Bladder microvascular endothelial cell (primary cell): ENCODE measurements around the gene CLEC4G. TPM values are rescaled to one million over a fixed set of nuclear protein-coding genes. Genes with fewer than 3 reads are reported as not detected.

Experiments used
- total RNA-seq: library from RNA; depleted of rRNA; stranded (reverse); fragments of >200 nt; gene quantifications from 2 replicates; pipeline ENCODE4 v1.2.3, GENCODE V29; 2014

The CLEC4G gene, protein sequence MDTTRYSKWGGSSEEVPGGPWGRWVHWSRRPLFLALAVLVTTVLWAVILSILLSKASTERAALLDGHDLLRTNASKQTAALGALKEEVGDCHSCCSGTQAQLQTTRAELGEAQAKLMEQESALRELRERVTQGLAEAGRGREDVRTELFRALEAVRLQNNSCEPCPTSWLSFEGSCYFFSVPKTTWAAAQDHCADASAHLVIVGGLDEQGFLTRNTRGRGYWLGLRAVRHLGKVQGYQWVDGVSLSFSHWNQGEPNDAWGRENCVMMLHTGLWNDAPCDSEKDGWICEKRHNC
- not detected in 2 replicates for total RNA-seq

DNA sequence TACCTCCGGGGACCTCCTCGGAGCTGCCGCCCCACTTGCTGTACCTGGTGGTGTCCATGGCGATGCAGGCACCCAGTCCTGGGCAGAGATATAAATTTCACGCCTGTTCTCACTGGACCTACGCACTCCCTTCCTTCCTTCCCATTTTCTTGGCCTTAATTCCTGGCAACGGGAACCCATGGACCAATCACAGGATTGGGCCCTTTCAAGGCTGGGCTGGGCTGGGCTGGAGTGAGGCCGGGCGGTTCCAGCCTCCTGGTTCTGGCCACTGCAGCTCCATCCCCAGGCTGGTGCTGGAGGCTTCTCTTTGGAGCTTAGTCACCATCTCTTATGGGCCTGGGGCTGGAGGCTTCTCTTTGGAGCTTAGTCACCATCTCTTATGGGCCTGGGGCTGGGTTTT is at the start of gene CLEC4G:
Gene CLEC4G, minus strand, starts transcription at position 66 of the 400 bp plus-strand sequence. Its CDS starts 8 bp downstream, at position 58.

DNA sequence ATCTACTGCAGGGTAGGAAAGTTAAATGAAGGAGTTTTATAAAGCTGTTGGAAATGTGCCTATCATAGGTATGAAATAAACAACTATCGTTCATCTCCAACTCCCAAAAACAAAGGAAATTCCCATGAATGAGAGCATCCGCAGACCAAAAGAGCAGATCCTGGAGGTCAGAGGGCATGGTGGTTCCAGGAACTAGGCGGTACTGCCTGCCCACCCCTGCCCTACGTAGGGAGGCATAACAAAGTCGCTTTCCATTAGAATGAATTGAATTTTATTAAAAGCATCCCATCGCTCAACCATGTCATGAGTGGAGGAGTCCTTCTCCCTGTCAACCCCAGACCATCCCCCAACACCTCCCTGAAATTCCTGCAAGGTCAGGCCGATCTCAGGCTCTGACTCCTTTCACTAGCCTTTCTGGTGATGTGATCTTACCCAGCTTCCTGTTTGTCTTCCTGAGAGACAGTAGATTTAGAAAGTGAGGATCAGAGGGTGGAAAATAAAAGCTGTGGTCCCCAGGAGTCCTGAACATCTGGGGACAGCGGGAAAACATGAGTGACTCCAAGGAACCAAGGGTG is 30.9 kb upstream of the CLEC4G start, which contains the start of gene CLEC4M:
Gene CLEC4M, plus strand, starts transcription at position 525 of the 575 bp plus-strand sequence. Its CDS starts 24 bp downstream, at position 549.

DNA sequence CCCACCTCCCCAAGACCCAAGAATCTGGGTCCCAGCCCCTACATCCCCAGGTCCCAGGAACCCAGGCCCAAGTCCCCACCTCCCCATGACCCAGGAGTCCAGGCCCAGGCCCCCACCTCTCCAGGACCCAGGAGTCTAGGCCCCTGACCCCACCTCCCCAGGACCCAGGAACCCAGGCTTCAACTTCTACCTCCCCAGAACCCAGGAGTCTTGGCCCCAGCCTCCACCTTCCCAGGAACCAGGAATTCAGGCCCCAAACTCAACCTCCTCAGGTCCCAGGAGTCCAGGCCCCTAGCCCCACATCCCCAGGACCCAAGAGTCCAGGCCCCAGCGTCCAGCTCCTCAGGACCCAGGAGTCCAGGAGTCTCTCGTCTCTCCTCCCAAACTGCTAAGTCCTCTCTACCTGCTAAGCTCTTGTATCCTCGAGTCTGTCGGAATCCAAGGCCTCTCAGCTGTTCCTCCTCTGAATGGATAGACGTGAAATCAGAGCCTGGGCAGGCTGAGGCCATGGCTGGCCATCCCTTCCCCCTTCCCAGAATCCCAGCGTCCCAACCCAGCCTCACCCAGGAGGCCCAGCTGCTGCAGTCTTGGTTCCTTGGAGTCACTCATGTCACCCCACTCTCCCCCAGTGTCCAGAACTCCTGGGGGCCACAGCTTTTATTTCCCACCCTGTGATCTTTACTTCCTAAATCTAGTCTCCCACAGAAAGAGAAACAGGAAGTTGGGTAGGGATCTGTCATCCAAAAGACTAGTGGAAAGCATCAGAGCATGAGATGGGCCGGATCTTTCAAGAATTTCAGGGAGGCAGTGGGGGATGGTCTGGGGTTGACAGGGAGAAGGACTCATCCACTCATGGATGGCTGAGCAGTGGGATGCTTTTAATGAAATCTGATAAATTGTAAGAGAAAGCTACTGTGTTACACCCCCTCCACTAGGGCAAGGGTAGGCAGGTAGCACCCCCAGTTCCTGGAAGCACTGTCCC is 15.3 kb upstream of the CLEC4G start, which contains the start of gene CD209:
Gene CD209, minus strand, starts transcription at position 632 of the 982 bp plus-strand sequence. Its CDS starts 23 bp downstream, at position 609.

DNA sequence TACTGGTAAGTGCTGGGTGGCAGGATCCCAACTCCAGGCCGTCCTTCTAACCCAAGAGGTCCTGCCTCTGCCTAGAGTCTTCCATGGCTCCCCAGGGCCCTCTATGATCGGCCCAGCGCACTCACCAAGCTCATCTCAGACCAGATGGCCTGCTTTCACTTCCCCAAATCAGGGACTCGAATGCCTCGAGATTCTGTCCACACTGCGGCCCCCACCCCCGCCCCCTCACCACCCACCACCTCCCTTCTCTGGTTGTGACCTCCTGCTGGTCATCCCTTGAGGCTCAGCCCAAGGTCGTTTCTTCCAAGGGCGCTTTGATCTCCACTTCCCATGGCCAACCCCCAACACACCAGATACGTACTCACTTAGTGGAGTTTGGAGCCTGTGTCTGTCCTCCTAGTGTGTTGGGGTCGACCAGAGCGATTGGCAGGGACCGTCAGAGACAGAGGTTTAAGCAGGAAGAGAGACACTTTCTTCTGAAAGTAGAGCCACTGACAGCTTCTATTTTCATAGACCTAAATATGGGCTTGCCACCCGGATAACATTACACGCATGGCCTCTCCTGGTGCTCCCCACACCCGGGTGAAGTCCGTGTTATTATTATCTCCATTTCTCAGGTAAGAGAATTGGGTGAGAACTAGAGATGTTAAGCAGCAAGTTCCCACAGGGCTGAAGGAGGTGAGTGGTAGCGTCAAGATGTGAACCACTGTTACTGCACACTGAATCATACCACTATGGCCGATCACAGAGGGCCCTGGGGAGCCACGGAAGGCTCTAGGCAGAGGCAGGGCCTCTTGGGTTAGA is 30.1 kb downstream of the CLEC4G start, which contains the start of gene FCER2:
Gene FCER2, minus strand, starts transcription at position 478 of the 804 bp plus-strand sequence. CDS start 2,371 bp downstream, outside the sequence.

DNA sequence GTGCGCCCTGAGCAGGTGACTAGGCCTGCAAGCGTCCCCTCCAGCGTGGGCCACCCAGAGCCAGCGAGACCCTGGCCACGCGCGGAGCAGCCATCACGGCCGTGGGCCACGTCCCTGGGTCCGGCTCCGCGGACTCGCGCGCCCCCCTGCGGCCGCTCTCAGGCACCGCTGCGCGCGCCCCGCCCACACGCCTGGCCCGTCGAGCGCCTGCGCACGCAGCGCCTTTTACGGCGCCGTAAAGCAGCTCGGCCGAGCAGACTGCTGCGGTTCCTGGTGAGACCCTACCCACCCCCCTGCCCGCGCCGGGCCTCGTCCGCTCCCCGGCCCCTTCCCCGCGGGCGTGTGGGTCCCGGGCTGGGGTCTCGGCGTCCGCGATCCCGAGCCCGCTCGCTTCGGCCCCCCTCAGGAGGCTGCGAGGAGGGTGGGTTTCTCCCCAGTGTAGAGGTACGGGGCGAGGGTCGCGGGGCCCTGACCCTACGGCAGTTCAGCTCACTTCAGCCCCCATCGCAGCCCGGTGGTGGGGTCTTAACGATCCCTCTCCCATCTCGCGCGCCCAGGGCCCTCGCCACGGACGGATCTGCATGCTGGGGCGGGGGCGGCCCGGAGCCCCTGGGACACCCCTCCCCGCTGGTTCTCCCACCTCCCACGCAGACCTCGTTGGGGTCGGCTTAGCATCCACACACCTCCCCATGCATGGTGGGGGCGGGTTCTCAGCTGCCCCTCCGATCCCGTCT is 51.1 kb downstream of the CLEC4G start, which contains the start of gene TRAPPC5:
Gene TRAPPC5, plus strand, starts transcription at position 228 of the 734 bp plus-strand sequence. CDS start 1,421 bp downstream, outside the sequence.

Other genes with a start within 250 kb of the CLEC4G start
- gene PEX11G, start 243.1 kb downstream of the CLEC4G start, total RNA-seq: 1.5 and 2.1 TPM in 2 replicates
- 9.1 and 14.9 TPM in 2 replicates for gene ZNF358, start 216.0 kb downstream of the CLEC4G start, total RNA-seq
- gene MCOLN1, start 209.5 kb downstream of the CLEC4G start, total RNA-seq: 6.0 and 9.6 TPM in 2 replicates
- gene PNPLA6, start 196.4 kb downstream of the CLEC4G start, total RNA-seq: 85.8 and 164 TPM in 2 replicates
- 0.19 TPM in 1 of 2 replicates, not detected in the other for gene CAMSAP3, start 136.2 kb downstream of the CLEC4G start, total RNA-seq
- gene XAB2, start 102.6 kb downstream of the CLEC4G start, total RNA-seq: 19.9 and 44.2 TPM in 2 replicates
- gene PET100, start 102.3 kb downstream of the CLEC4G start, total RNA-seq: 25.8 and 45.2 TPM in 2 replicates
- gene PCP2, start 98.4 kb downstream of the CLEC4G start, total RNA-seq: not detected in 2 replicates
- gene STXBP2, start 95.0 kb downstream of the CLEC4G start, total RNA-seq: 27.7 and 49.4 TPM in 2 replicates
- not detected in 2 replicates for gene RETN, start 63.1 kb downstream of the CLEC4G start, total RNA-seq
- gene MCEMP1, start 55.0 kb downstream of the CLEC4G start, total RNA-seq: not detected in 2 replicates
- 52.0 and 117 TPM in 2 replicates for gene TRAPPC5, start 51.3 kb downstream of the CLEC4G start, total RNA-seq
- not detected in 2 replicates for gene FCER2, start 30.0 kb downstream of the CLEC4G start, total RNA-seq
- not detected in 2 replicates for gene CD209, start 15.4 kb upstream of the CLEC4G start, total RNA-seq
- 0.44 TPM in 1 of 2 replicates, not detected in the other for gene CLEC4M, start 31.1 kb upstream of the CLEC4G start, total RNA-seq
- 11.0 and 16.7 TPM in 2 replicates for gene EVI5L, start 98.1 kb upstream of the CLEC4G start, total RNA-seq
- 0.13 TPM in 1 of 2 replicates, not detected in the other for gene PRR36, start 142.3 kb upstream of the CLEC4G start, total RNA-seq
- gene LRRC8E, start 156.4 kb upstream of the CLEC4G start, total RNA-seq: 0.32 and 1.1 TPM in 2 replicates
- gene MAP2K7, start 171.8 kb upstream of the CLEC4G start, total RNA-seq: 8.1 and 12.8 TPM in 2 replicates
- gene TGFBR3L, start 182.7 kb upstream of the CLEC4G start, total RNA-seq: 0.38 TPM in 1 of 2 replicates, not detected in the other
- gene SNAPC2, start 188.2 kb upstream of the CLEC4G start, total RNA-seq: 8.4 and 13.0 TPM in 2 replicates
- 2.3 and 4.4 TPM in 2 replicates for gene CTXN1, start 194.0 kb upstream of the CLEC4G start, total RNA-seq
- gene TIMM44, start 211.6 kb upstream of the CLEC4G start, total RNA-seq: 36.1 and 48.9 TPM in 2 replicates